NB4 (cell line): ENCODE results near the gene SULT4A1.

Experiments used
- DNase-seq: peaks from one replicate; pipeline ENCODE4 v3.0.0; 2010; ENCODE audit warnings: low read depth
- H3K4me3 ChIP-seq: one replicate; pipeline ENCODE4 v1.5.1; 2011; ENCODE audit warnings: mild to moderate bottlenecking, low read depth, low read length, moderate library complexity
- CTCF ChIP-seq: IDR thresholded peaks from one replicate; pipeline ENCODE4 v1.5.1; 2012; ENCODE audit warnings: low read depth, low read length
- MAX ChIP-seq: IDR thresholded peaks from 2 replicates; pipeline ENCODE4 v1.6.1; 2011; ENCODE audit warnings: low read depth, low read length
- MYC ChIP-seq: IDR thresholded peaks from 2 replicates; pipeline ENCODE4 v1.6.1; 2011; ENCODE audit warnings: low read depth, low read length
- POLR2A ChIP-seq: IDR thresholded peaks from 2 replicates; pipeline ENCODE4 v1.6.1; 2011; ENCODE audit warnings: mild to moderate bottlenecking; ENCODE audit not compliant: insufficient read length; ENCODE audit errors: extremely low read depth

The SULT4A1 gene

DNA sequence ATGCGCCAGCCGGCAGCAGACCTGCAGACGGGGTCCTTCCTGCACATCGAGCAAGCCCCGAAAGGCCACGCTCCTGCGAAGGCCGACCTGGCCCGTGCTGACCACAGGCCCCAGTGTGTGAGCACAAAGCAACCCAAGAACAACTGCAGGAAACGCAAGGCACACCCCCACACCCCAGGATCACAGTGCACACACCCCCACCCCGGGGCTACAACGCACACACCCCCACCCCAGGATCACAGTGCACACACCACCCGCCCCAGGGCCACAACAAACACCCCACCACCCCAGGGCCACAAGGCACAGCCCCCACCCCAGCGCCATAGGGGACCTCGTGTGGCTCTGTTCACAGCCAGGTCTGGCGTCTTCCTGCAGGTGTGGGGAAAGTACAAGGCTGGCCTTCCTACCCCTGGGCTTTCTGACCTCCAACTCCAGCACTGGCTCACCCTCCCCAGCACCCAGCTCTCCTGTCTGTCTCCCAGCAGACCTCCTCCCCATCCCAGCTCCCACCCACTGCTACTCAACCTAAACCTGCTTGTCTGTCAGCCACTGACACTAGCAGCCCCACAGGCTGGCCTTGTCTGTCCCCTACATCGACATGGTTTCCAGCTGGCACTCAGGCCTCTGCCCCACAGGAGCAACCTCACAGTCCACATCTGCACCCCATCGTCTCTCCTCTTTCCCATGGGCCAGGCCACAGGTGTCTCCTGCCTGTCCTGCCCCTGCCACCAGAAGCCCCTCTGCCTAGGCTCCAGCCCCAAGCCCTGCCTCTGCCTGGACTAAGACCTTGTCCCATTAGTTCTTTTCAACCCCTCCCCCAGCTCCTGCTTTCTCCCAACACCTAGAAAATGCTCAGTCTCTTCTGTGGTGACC, 29.7 kb downstream of the SULT4A1 start:
- TF ChIP-seq MYC, result no peak
- no peak overlapping the region for H3K4me3 ChIP-seq
- DNase-seq, result no peak

DNA sequence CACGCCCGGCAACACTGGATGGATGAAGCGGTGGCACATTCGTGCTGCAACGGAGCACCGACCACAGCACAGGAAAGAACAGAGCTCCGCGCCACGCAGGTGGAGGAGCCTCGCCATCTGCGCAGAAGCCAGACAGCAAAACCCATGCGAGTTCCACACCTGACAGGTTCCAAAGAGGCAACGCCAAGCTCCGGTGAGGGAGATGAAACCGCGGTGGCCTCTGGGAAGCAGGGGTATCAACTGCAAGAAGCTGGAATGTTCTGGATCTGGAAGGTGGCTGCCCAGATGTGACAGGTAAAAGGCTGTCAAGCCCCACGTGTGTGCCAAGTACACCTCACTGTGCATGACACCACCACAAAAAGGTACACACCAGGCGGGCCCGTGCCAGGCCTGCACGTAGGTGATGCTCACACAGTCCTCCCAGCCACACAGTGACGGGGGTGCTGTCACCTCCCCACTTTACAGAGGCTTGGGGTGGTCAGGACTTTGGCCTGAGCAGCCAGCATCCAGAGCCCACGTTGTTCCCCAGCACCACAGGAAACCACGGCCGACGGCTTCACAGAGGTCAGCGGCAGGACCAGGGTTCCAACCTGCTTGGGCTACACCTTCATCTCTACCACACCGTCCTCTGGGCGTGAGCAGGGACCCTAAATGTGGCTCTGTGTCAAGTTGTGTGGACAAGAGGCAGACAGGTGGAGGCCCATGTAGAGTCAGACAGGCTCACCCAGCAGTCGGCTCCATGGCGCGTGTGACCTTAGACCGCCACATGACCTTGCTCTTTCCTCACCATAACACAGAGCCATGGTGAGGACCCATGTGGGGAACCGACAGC, 30.5 kb downstream of the SULT4A1 start:
- DNase-seq, result no peak
- TF ChIP-seq MAX, result no peak
- no peak for TF ChIP-seq POLR2A
- no peak for TF ChIP-seq CTCF
- TF ChIP-seq MYC, result no peak
- H3K4me3 ChIP-seq, result no peak overlapping the region

DNA sequence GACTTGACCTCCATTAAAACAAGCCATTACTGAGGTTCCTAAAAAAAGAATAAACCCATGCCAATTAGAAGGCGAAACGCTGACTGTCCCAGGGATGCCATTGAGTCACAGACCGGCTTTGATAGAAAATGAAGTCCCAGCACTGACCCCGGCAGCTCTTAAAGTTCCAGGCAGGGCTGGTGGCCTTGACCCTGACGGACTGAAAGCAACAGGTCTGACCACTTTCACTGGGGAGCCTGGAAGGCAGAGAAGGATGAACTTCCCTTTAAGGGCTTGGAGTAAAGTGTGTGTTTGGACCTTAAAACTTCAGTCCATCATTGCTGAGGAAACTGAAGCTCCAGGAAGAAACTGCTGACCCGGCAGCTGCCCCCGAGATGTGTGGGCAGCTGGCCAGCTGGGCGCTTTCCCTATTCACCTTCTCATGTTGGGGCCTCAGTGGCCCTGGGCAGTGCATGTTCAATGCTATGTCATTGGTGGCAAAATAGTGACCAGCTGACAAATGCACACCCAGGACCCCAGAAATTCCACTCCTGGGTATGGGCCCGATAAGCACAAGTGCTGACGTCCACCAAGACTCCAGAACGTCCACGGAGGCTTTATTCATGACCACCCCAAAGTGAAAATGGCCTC, 31.3 kb downstream of the SULT4A1 start:
- no peak for TF ChIP-seq MAX
- TF ChIP-seq CTCF, result no peak
- TF ChIP-seq POLR2A, result no peak
- TF ChIP-seq MYC, result no peak
- H3K4me3 ChIP-seq, result no peak overlapping the region
- DNase-seq, result no peak

GRCh38 chr22:43829904-43830851, 32.1 kb downstream of the SULT4A1 start:
- DNase-seq, result no peak
- H3K4me3 ChIP-seq, result no peak overlapping the region

DNA sequence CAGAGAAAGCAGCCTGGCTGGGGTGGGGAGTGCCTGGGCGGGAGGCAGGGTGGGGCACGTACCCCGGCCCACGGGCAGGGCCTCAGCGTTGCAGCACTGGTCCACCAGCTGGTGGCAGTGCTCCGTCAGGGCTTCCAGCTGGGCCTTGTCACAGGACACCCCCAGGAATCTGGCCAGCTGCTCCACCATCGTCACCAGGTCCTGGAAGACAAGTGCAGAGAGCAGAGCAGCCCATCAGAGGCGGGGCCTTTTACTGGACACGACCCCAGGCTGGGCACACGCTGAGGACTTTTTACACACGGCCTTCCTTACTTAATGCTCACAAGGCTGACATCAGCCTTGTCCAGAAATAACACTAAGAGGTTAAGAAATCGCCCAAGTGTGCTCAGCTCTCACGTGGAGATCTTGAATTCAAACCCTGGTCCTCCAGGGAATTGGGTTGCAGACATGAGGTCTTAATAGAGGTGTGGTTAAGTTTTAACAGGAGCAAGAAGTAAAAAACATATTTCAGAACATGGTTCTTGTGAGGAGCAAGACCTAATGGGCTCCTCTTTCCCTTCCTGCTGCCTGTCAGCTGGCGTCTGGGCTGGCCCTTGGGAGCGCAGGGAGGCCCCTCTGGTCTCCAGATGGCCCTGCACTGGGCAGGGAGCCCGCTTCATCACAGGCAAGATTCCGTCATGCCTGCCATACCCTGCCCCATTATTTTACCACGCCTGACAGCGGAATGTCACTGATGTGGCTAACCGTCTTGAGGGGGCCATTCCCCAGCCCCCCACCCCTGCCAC, 33.1 kb downstream of the SULT4A1 start:
- TF ChIP-seq POLR2A, result no peak
- no peak for TF ChIP-seq MYC
- no peak for TF ChIP-seq CTCF
- TF ChIP-seq MAX, result no peak
- DNase-seq, result peak; percentile 49
- no peak overlapping the region for H3K4me3 ChIP-seq

More at GRCh38 chr22:43829904-43830851, 32.1 kb downstream of the SULT4A1 start:
- TF ChIP-seq MAX, result no peak
- no peak for TF ChIP-seq CTCF
- no peak for TF ChIP-seq MYC
- no peak for TF ChIP-seq POLR2A
